OCI-LY3 (cell line): ENCODE data around the gene ZNF79.

Experiments
- CTCF ChIP-seq: fragments of 200-600, 300-600 bp; sonication (generic); IDR thresholded peaks from 2 replicates; pipeline ENCODE4 v1.5.1; 2014; ENCODE audit warnings: antibody characterized with exemption, low read length, low read depth
- EZH2phosphoT487 ChIP-seq: fragments of 200-600 bp; shearing (Covaris generic); IDR thresholded peaks from 2 replicates; pipeline ENCODE4 v1.6.1; 2018; ENCODE audit warnings: antibody characterized with exemption, mixed run types, low read depth

- no peak for TF ChIP-seq CTCF
- no peak for TF ChIP-seq EZH2phosphoT487
These were observed 30.5 kb upstream of the ZNF79 start for GRCh38 chr9:127393645-127394044.
